ENCODE data around the gene DAPK2.

DAPK2 gene

GRCh38 chr15:63940966-63941620 lies 105.2 kb downstream of the DAPK2 start:
- TF ChIP-seq FOXP2 (optimal IDR thresholded peaks at IDR 0.05; ENCODE audit: borderline replicate concordance, extremely low read depth, extremely low read length, insufficient read depth), result no peak
- TF ChIP-seq POLR2AphosphoS5 (IDR thresholded peaks at IDR 0.05; ENCODE audit: low read depth, low read length), result no peak
- no peak for TF ChIP-seq SIN3A (IDR thresholded peaks at IDR 0.05; ENCODE audit: borderline replicate concordance, insufficient read depth, low read length)
- TF ChIP-seq TAF1 (IDR thresholded peaks at IDR 0.05; ENCODE audit: borderline replicate concordance, insufficient read depth, low read length), result no peak
- TF ChIP-seq, protein P1, sequence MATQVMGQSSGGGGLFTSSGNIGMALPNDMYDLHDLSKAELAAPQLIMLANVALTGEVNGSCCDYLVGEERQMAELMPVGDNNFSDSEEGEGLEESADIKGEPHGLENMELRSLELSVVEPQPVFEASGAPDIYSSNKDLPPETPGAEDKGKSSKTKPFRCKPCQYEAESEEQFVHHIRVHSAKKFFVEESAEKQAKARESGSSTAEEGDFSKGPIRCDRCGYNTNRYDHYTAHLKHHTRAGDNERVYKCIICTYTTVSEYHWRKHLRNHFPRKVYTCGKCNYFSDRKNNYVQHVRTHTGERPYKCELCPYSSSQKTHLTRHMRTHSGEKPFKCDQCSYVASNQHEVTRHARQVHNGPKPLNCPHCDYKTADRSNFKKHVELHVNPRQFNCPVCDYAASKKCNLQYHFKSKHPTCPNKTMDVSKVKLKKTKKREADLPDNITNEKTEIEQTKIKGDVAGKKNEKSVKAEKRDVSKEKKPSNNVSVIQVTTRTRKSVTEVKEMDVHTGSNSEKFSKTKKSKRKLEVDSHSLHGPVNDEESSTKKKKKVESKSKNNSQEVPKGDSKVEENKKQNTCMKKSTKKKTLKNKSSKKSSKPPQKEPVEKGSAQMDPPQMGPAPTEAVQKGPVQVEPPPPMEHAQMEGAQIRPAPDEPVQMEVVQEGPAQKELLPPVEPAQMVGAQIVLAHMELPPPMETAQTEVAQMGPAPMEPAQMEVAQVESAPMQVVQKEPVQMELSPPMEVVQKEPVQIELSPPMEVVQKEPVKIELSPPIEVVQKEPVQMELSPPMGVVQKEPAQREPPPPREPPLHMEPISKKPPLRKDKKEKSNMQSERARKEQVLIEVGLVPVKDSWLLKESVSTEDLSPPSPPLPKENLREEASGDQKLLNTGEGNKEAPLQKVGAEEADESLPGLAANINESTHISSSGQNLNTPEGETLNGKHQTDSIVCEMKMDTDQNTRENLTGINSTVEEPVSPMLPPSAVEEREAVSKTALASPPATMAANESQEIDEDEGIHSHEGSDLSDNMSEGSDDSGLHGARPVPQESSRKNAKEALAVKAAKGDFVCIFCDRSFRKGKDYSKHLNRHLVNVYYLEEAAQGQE (IDR thresholded peaks at IDR 0.05; ENCODE audit: insufficient read depth in 1 of 2, low read depth in 2 of 2, low read length in 2 of 2), result no peak

GRCh38 chr15:63939531-63940130 lies 106.7 kb downstream of the DAPK2 start:
- peak; percentile 99 for TF ChIP-seq FOXP2 (optimal IDR thresholded peaks at IDR 0.05; ENCODE audit: borderline replicate concordance, extremely low read depth, extremely low read length, insufficient read depth)
- TF ChIP-seq, protein P1 (IDR thresholded peaks at IDR 0.05; ENCODE audit: insufficient read depth in 1 of 2, low read depth in 2 of 2, low read length in 2 of 2), result no peak
- TF ChIP-seq POLR2AphosphoS5 (IDR thresholded peaks at IDR 0.05; ENCODE audit: low read depth, low read length), result no peak
- no peak for TF ChIP-seq TAF1 (IDR thresholded peaks at IDR 0.05; ENCODE audit: borderline replicate concordance, insufficient read depth, low read length)

DNA sequence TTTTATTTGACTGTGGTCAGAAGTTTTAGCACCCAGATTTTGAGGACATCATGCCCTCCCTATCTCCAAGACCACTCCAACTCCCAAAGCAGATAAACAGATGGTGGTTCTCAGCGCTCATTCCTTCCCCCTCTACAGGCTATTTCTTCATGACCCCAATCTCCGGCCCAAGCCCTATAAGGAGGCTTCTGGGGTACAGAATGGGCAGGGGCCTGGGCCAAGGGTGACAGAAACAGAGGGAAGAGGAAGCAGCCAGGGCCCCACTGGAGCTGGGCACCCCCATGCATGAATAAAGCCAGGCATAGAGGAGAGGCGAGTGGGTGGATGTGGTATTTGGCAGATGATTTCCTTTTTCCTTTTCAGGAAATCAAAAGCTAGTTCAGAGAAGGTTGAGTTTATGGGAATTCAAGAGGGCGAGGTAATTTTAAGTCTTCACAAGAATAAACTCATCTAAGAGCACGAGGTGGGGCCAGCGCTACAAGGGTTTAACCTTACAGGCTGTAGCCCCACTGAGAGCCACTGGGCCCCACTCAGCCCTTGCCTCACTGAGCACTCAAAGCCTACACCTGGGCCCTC lies 107.7 kb downstream of the DAPK2 start:
- TF ChIP-seq FOXP2 (optimal IDR thresholded peaks at IDR 0.05; ENCODE audit: borderline replicate concordance, extremely low read depth, extremely low read length, insufficient read depth) (no peak), POLR2AphosphoS5 (IDR thresholded peaks at IDR 0.05; ENCODE audit: low read depth, low read length) (no peak), SIN3A (IDR thresholded peaks at IDR 0.05; ENCODE audit: borderline replicate concordance, insufficient read depth, low read length) (no peak), TAF1 (IDR thresholded peaks at IDR 0.05; ENCODE audit: borderline replicate concordance, insufficient read depth, low read length) (no peak)
- TF ChIP-seq, protein P1 (IDR thresholded peaks at IDR 0.05; ENCODE audit: insufficient read depth in 1 of 2, low read depth in 2 of 2, low read length in 2 of 2), result no peak

DNA sequence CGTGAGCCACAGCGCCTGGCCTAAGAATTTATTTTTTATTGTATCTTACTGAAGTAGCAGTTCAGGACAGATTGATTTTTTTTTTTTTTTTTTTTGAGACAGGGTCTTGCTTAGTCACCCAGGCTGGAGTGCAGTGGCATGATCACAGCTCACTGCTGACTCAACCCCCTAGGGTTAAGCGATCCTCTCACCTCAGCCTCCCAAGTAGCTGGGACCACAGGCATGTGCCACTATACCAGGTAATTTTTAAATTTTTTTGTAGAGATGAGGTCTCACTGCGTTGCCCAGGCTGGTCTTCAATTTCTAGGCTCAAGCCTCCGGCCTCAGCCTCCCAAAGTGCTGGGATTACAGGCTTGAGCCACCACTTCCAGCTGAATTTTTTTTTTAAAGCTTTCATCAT lies 112.8 kb downstream of the DAPK2 start:
- TF ChIP-seq FOXP2 (optimal IDR thresholded peaks at IDR 0.05; ENCODE audit: borderline replicate concordance, extremely low read depth, extremely low read length, insufficient read depth) (no peak), SIN3A (IDR thresholded peaks at IDR 0.05; ENCODE audit: borderline replicate concordance, insufficient read depth, low read length) (no peak), TAF1 (IDR thresholded peaks at IDR 0.05; ENCODE audit: borderline replicate concordance, insufficient read depth, low read length) (no peak), POLR2AphosphoS5 (IDR thresholded peaks at IDR 0.05; ENCODE audit: low read depth, low read length) (no peak)
- TF ChIP-seq, protein P1 (IDR thresholded peaks at IDR 0.05; ENCODE audit: insufficient read depth in 1 of 2, low read depth in 2 of 2, low read length in 2 of 2), result no peak

All from PFSK-1 (cell line).